Loucy (cell line): Measurements from ENCODE around the gene RIMBP2.

Experiments
- EZH2phosphoT487 ChIP-seq: fragments of 200-600 bp; IDR thresholded peaks from 2 replicates; pipeline ENCODE4 v1.6.1; 2018; ENCODE audit warnings: antibody characterized with exemption, mild to moderate bottlenecking, moderate library complexity, borderline replicate concordance
- TF ChIP-seq, protein P1 (sequence below): fragments of 200-600 bp; sonication (generic); conservative IDR thresholded peaks from 2 replicates; pipeline ENCODE4 v1.5.1; 2014; ENCODE audit warnings: mild to moderate bottlenecking, antibody characterized with exemption, low read length

DNA sequence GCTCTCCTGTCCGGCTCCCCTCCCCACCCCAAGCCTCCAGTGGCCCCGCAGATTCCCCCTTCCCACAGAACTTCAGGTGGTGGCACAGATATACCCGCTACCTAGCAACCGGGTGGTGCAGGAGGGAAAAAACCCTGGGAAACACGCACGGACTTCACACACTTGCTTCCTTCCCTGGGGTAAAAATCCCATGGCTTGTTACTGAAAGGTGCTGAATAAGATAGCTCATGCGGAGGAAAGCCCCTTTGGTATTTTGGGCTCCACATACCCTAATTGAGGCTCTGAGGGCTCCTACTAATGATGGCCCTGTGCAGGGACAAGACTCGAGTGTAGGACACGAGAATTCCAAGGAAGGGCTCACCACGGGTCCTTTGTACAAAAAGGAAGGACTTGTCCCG is 869 bp upstream of the RIMBP2 start:
- TF ChIP-seq, protein P1, sequence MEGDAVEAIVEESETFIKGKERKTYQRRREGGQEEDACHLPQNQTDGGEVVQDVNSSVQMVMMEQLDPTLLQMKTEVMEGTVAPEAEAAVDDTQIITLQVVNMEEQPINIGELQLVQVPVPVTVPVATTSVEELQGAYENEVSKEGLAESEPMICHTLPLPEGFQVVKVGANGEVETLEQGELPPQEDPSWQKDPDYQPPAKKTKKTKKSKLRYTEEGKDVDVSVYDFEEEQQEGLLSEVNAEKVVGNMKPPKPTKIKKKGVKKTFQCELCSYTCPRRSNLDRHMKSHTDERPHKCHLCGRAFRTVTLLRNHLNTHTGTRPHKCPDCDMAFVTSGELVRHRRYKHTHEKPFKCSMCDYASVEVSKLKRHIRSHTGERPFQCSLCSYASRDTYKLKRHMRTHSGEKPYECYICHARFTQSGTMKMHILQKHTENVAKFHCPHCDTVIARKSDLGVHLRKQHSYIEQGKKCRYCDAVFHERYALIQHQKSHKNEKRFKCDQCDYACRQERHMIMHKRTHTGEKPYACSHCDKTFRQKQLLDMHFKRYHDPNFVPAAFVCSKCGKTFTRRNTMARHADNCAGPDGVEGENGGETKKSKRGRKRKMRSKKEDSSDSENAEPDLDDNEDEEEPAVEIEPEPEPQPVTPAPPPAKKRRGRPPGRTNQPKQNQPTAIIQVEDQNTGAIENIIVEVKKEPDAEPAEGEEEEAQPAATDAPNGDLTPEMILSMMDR = no peak
- no peak for TF ChIP-seq EZH2phosphoT487
